DMS79 (cell line): Measurements from ENCODE around the gene SH3TC2.
"Not testable (repeated sequence)": the region's sequence is repeated elsewhere in the genome, so short reads cannot be mapped to it uniquely, and the experiment has no call there.

Source experiments
- DNase-seq: peaks from one replicate; lab custom pipeline; 2025; lab: John Stamatoyannopoulos, UW

Gene SH3TC2

DNA sequence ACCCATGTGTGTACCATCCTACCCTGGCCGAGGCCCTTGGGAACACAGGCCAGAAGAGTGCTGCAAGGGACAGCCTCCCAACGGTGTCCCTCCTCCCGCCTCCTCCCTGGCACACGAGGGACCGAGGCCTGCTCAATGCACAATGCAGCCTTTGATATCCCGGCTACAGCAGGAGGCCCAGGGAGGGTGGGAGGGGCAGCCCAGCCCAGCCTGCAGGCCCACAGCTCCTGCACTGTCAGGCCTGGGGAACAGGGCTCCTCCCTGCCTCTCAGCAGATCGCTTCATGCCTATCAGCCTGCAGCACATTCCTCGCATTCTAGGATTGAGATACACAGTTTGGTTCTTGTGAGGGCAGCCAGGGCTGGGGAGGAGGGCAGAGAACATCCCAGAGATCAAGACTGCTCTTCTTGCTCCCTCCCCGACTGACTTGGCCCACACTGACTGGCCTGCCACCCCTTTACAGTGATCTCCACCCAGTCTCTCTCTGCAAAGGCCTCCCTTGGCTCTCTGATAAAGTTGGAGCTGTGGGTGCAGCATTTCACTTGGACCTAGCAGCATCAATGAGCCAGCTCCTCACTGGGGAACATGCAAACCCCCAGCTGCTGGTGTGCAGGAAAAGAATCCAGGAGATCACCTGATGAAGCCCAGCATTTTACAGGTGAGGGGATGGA, at the start of gene SH3TC2:
TSS of gene SH3TC2 (minus strand) at position 46 of the 671 bp plus-strand sequence. CDS start at position 6, 40 bp downstream.
- DNase-seq: no peak

DNA sequence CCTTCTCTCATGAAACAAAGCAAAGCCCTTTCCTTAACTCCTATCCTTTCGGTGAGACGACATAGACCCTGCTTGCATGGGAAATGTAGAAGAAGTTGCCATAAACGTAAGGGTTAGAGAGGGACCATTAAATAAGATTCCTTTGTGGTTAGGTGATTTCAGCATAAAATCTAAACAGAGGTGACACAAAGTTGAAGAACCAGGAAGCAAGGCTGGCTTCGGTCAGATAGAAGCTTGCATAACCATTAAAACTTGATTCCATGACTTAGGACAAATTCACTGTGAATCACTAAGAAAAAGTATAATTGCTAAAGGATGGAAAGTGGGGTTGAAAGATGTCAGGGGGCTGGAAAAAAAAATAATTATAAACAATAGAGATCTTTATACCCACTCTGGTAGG, 47.5 kb upstream of the SH3TC2 start:
- DNase-seq: no peak

DNA sequence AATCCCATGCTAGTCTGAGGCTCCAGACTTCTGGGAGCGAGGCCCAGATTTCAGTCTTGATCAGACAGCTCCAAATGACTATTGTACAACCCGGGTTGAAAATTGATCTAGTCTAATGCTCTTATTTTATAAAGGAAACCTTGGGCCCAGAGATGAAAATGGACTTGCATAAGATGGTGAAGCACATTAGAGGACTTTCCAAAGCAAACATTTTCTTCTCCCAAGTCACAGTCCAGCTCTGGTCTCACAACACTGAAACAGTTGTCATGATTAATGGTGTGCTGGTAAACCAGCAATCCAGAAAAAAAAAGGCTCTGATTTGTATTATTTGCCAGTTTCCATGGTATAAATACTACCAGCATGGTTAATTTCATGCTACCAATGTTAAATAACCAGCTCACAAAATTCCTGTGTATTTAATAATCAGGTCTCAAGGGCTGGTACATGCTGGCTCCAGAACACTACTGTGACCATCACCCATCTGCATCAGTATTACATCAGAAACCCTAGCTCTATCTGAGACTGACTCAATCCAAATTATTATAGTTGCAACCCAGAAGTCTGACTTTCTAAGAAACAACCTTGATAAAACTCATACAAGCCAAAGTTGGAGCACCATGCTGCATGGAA, 45.9 kb upstream of the SH3TC2 start:
- DNase-seq: no peak

DNA sequence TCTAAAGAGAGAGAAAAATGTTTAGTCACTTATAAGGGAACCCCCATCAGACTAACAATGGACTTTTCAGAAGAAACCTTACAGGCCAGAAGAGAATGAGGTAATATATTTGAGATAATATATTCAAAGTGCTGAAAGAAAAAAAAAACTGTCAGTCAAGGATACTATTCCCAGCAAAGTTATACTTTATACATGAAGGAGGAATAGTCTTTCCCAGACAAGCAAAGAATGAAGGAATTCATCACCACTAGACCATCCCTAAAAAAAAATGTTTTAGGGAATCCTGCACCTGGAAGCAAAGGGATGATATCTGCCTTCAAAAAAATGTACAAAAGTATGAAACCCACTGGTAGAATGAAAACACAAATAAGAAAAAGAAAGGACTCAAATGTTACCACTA, 37.5 kb upstream of the SH3TC2 start:
- DNase-seq: no peak

DNA sequence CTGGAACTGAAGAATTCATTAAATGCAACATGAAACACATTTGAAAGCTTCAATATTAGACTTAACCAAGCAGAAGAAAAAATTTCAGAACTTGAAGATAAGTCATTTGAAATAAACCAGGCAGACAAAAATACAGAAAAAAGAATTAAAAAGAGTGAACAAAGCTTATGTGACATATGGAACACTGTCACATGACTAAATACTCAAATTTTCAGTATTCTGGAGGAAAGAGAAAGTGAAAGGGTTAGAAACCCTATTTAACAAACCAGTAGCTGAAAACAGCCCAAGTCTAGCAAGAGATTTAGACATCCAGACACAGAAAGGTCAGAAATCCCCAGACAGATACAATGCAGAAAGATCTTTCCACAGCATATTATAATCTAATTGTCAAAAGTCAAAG, 37.1 kb upstream of the SH3TC2 start:
- DNase-seq: no peak

DNA sequence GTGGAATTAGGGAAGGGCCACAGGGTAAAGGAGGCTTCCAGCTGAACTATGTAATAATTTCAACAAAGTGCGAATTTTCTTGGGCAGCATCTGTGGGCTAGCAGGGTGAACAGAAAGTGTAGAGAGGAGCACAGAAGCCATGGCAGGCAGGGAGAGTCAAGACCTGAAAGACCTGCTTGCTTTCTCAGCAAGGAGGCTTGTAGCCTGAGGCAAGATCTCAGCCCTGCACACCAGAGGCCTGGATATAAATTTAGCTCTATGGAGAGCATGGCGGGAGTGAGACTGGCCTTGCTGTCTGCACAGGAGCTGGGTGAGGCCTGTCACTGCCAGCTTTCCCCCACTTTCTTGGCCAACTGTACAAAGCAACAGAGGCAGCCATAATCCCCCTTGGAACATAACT, 32.1 kb upstream of the SH3TC2 start:
- no peak for DNase-seq

DNA sequence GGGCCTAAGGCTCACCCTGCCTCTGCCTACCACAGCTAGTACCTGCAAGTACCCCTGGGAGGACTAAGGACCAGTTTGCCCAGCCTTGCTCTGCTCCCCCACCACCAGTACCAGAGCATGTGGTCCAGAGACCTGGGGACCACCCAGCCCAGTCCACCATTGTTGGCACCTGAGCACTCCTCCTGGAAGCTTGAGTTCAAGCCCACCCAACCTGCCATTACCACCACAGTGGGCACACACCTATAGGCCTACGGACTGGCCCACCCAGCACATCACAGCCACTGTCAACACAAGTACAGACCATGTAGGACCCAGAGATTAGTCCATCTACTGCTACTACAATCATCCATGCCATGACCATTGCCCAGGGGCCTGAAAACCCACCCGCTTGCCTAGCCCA, 30.8 kb upstream of the SH3TC2 start:
- no peak for DNase-seq

DNA sequence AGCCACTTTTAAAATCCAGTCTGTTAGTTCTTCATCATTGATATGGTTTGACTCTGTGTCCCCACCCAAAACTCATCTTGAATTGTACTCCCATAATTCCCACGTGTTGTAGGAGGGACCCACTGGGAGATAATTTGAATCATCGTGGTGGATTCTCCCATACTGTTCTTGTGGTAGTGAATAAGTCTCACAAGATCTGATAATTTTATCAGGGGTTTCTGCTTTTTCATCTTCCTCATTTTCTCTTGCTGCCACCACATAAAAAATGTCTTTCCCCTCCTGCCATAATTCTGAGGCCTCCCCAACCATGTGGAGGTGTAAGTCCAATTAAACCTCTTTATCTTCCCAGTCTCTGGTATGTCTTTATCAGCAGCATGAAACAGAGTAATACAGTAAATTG, 26.9 kb upstream of the SH3TC2 start:
- DNase-seq: no peak

DNA sequence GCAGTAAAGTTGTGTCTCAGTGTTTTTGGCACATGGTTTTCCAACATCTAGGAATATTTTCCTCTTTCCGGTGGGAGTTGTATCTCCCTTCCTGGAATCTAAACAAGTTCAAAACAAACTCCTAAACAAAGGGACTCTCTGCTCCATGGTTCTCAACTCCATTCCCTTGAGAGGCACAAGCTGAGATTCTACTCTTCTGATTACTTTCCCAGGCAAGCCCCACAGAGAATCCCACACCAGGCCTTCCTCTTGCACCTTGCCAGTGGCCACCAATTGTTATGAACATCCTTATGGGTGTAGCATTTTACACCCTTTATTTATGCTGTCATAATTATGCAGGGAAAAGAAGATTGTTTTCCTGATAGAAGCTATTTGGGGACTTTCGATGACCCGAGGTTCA, 25.8 kb upstream of the SH3TC2 start:
- no peak for DNase-seq

DNA sequence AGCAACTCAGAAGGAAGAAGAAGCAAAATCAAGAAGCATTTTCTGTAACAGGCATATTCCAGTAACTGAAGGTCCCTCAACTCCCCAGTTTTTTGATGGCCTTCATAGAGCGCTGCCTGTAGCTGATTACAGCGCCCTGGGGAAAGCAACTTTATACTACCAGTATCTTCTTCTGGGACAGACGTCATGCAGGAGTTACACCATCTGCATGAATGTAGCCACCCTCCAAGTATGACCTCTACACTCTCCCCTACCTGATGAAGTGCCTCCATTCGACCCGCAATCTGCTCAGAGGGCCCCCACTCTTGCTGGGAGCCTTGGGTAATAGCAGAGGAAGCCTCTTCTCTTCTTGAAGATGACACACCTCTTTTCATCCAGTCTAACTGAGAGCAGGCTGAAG, 21.0 kb upstream of the SH3TC2 start:
- no peak for DNase-seq

DNA sequence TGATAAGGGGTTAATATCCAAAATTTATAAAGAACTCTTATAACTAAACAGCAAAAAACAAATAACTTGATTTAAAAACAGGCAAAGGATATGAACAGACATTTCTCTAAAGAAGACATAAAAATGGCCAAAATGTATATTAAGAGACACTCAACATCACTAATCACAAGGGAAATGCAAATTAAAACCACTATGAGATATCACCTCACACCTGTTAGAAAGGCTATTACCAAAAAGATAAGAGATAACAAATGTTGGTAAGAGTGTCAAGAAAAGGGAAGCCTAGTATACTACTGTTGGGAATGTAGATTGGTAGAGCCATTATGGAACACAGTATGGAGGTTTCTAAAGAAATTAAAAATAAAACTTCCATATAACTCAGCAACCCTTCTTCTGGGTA, 19.4 kb upstream of the SH3TC2 start:
- no peak for DNase-seq

DNA sequence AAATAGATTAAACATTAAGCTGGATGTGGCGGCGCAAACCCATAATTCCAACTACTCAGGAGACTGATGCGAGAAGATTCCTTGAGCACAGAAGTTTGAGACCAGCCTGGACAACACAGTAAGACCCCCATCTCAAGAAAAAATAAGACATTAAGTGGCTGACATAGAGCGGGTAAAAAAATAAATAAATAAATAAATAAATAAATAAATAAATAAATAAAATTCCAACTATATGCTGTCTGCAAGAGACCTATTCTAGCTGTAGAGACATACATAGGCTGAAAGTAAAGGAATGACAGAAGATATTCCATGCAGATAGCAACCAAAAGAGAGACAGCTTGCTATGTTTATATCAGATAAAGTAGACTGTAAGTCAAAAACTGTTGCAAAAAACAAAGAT, 17.4 kb upstream of the SH3TC2 start:
- DNase-seq: no peak

DNA sequence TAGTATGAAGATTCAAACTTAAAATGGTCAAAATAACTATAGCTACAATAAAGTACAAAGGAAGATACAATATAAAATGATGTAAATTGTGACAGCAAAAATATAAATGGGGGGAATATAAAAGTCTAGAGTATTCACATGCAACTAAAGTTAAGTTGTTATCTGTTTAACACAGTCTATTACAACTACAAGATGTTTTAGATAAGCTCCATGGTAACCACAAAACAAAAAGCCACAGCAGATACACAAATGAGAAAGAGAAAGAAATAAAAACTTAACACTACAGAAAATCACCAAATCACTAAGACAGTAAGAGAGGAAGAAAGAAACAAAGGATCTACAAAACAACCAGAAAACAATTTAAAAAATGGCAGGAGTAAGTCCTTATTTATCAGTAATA, 17.0 kb upstream of the SH3TC2 start:
- DNase-seq: no peak

DNA sequence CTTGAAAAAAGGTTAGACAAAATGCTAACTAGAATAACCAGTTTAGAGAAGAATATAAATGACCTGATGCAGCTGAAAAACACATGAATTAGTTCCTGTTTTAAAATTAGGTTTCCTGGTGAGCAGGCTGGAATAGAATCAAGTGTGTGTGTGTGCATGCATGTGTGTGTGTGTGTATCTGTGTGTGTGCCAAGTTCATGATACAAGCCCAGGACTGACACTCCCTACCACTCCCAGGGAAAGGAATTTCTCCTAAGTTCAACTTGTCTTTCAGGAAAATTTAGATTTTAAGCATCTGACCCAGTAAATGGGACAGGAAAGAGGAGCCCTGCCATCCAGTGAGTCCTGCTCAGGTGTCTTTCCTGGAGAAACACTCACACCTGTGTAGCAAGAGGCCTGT, 11.2 kb upstream of the SH3TC2 start:
- not testable (repeated sequence) for DNase-seq

DNA sequence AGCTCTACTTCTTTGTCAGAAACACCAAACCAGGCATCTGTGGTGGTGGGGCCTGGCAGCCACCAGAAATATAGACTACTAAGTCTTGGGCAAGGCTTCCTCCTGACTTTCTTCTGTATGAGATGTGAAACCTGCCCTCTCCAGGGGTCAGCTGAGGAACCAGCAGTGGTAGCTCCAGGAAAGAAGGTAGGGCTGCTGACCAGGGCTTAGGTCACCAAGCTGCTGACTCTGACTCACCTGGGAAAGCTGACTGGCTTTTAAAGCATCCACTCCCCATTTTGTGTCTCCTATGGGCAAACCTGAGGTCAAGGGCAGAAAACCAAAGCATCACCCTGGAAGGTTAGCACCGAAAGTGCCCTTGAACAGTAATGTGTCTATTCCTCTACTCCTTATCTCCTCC, 10.4 kb upstream of the SH3TC2 start:
- DNase-seq: no peak

DNA sequence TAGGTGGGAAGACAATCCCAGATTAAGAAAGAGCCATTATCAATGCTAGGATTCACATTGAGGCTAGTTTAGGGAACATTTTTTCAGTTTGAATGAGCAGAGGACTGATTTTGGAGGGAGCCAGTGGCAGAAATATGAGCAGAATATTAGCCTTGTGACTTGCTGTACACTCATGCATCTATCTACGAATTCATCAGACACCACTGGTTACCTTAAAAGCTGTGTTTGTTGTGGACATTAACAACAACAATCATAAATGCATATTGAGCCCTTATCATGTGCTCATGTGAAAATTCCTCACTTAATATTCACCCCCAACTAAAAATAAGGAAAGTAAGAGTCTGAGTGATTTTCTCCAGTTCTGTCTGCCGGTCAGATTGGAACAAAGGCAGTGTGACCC, 9.9 kb upstream of the SH3TC2 start:
- no peak for DNase-seq

DNA sequence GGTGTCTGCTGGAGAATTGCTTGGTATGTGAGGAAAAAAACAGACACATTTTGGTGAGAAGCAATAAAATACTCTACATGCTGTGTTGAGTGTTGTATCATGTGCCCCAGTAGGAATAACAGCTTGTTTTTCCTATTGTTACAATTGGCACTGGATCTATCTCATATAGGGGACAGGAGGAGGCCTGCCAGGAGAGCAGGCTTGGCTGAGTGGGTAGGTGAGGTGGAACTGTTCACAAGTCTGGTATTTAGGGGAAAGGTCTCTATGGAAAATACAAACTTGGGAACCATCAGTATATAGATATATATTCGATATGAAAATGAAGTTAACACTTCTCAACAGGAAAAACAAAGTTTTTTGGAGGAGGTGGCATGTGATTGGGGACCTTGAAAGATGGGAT, 9.5 kb upstream of the SH3TC2 start:
- no peak for DNase-seq

DNA sequence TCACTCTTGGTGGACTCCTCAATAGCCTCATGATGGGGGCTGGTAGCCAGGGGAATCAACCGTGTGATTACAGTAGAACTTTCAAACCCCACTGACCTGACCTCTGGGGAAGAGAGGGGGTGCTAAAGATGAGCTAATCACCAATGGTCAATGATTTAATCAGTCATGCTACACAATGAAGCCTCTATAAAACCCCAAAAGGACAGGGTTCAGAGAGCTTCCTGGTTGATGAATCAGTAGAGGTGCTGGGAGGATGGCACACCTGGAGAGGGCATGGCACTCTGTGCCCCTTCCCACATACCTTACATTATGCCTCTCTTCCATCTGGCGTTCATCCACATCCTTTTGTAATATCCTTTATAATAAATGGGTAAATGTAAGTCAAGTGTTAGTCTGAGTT, 8.9 kb upstream of the SH3TC2 start:
- DNase-seq: no peak

DNA sequence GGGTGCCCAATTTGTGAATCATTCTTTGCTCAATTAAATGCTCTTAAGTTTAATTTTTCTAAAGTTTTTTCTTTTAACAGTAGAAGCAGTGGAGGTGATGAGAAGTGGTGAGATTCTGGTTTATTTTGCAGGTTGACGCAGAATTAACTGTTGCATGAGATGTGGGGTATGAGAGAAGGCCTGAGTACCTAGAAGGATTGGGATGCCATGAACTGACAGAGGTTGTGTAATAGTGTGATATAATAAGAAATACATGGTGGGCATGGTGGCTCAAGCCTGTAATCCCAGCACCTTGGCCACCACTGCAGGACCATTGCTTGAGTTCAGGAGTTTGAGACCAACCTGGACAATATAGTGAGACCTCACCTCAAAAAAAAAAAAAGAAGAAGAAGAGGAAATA, 8.4 kb upstream of the SH3TC2 start:
- DNase-seq: no peak

DNA sequence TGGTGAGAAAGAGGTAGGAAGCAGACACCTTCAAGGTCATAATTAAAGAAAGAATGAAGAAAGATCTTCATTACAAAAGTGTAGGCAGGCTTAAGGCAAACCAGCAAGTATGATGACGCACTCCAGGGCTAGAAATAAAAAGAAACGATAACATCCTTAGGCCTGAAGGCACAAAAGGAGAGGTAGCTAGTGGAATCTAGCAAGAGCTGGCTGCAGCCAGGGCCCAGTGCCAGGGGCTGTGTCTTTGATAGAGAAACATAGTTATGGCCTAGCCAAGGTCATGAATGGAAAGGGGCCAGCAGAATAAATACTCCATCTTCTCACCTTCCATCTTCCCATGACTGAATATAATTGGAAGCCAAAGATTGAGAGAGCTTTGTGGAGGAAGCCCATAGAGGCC, 6.8 kb upstream of the SH3TC2 start:
- no peak for DNase-seq

DNA sequence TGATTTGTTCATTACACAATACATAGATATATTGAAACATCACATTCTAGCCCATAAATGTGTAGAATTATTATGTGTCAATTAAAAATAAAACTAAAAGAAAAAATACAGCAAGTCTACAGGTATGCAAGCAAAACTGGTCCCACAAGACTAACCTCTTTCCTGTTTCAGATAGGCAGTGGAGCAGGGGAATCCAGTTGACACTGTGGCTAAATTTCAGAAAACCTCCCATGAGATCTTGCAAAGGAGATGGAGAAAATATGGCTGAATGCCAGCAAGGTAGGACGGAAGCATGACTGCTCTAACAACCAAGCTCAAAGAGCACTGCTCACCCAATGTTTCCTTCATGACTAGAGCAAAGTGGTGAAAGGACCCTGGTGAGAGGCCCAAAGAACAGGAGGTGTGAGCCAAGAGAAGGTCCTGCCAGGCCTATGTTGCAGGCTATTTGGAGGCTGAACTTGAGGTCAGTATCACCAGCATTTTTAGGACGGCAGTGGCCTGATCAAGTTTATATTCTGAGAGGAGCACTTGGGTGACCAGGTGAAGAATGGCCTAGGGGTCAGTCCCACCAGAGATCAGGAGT, 1.1 kb upstream of the SH3TC2 start:
- DNase-seq: no peak

DNA sequence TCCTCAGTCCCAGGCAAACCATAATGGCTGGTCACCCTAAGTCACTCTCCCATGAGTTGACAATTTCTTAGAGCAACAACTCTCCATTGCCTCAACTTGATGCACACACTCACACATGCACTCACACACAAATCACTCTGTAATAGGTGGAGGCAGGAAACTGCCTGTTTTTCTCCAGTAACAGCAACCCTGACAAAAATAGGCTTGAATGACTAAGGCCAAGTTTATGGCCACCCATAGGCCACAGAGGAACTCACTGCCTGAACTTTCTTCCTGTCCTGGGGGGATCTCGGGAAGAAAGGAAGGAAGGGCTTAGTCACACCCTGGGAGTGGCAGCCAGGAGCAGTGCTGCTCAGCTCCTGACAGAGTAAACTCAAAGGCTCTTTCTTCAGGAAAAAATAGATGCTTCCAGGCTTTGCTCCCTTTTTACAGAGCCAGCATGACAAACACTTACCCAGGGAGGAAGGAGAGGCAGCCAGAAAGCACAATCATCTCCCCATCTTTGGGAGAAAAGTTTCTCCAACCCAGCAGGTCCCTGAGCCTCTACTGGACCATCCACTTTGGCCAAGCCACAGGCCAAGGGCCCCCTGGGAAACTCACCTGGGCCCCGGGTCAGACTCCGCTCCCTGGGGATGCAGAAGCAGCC, 368 bp downstream of the SH3TC2 start:
- no peak for DNase-seq

DNA sequence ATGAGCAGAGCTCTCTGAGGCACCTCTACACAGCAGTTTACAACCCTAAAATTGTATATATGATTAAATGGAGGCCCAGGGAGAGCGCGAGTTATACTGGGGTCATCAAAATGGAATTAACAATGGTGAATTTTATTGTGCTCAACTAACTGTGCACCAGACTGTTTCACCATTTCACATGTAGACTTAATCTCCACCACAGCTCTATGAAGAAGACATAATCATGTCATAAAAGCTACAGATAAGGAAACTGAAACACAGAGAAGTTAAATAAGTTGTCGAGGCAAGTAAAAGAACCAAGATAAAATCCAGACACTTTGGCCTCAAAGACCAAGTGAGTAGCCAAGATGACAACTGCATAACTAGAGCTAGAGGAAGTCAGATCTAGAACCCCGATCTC, 1.5 kb downstream of the SH3TC2 start:
- no peak for DNase-seq
